DND-41 (cell line): Measurements from ENCODE around the gene GRK6.

ENCODE experiments used
- CTCF ChIP-seq: IDR thresholded peaks from 2 replicates; pipeline ENCODE4 v1.5.1; 2012; ENCODE audit warnings: borderline replicate concordance, low read length, moderate library complexity, mild to moderate bottlenecking; ENCODE audit not compliant: poor library complexity, severe bottlenecking; ENCODE audit errors: extremely low read depth
- EZH2 ChIP-seq: IDR thresholded peaks from 3 replicates; pipeline ENCODE4 v1.6.1; 2012; ENCODE audit warnings: borderline replicate concordance, low read depth, mild to moderate bottlenecking, moderate library complexity, low read length, inconsistent platforms; ENCODE audit not compliant: severe bottlenecking

GRCh38 chr5:177444106-177445051 lies 17.9 kb downstream of the GRK6 start:
- TF ChIP-seq CTCF = no peak
- TF ChIP-seq EZH2 = no peak
